Fibroblast of villous mesenchyme (primary cell): ENCODE results near the gene CREB3L4. TPM values are rescaled to one million over a fixed set of nuclear protein-coding genes. Genes with fewer than 3 reads are reported as not detected.
A peak's percentile ranks its signal among the peaks of the same experiment; 100 is the strongest.

Experiments
- DNase-seq: peaks from one replicate; pipeline ENCODE4 v3.0.0-alpha.2; 2010; ENCODE audit warnings: low read depth
- H3K4me3 ChIP-seq: 2 replicates; pipeline ENCODE4 v1.5.1; 2011; ENCODE audit warnings: low read depth, mild to moderate bottlenecking, low read length
- total RNA-seq: library from RNA; depleted of rRNA; stranded (reverse); fragments of >200 nt; gene quantifications from 2 replicates; pipeline ENCODE4 v1.2.3, GENCODE V29; 2012
- TF ChIP-seq, protein P1 (sequence below): IDR thresholded peaks from 2 replicates; pipeline ENCODE4 v1.5.1; 2012; ENCODE audit warnings: low read depth, mild to moderate bottlenecking, low read length; ENCODE audit not compliant: insufficient read depth

Gene CREB3L4
- total RNA-seq, 1 donor, result 3.9 TPM

DNA sequence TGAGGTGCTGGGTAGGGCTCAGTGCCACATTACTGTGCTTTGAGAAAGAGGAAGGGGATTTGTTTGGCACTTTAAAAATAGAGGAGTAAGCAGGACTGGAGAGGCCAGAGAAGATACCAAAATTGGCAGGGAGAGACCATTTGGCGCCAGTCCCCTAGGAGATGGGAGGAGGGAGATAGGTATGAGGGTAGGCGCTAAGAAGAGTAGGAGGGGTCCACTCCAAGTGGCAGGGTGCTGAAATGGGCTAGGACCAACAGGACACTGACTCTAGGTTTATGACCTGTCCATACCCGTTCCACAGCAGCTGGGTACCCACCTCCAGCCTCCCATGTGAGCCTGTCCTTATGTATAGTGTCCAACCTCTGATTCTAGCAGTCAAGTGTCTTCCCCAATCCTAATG, 8.2 kb upstream of the CREB3L4 start:
- no peak overlapping the region for H3K4me3 ChIP-seq
- no peak for DNase-seq
- TF ChIP-seq, protein P1, sequence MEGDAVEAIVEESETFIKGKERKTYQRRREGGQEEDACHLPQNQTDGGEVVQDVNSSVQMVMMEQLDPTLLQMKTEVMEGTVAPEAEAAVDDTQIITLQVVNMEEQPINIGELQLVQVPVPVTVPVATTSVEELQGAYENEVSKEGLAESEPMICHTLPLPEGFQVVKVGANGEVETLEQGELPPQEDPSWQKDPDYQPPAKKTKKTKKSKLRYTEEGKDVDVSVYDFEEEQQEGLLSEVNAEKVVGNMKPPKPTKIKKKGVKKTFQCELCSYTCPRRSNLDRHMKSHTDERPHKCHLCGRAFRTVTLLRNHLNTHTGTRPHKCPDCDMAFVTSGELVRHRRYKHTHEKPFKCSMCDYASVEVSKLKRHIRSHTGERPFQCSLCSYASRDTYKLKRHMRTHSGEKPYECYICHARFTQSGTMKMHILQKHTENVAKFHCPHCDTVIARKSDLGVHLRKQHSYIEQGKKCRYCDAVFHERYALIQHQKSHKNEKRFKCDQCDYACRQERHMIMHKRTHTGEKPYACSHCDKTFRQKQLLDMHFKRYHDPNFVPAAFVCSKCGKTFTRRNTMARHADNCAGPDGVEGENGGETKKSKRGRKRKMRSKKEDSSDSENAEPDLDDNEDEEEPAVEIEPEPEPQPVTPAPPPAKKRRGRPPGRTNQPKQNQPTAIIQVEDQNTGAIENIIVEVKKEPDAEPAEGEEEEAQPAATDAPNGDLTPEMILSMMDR, result no peak

GRCh38 chr1:153960206-153960605, 7.5 kb upstream of the CREB3L4 start:
- TF ChIP-seq, protein P1, result no peak
- no peak for DNase-seq
- no peak overlapping the region for H3K4me3 ChIP-seq

DNA sequence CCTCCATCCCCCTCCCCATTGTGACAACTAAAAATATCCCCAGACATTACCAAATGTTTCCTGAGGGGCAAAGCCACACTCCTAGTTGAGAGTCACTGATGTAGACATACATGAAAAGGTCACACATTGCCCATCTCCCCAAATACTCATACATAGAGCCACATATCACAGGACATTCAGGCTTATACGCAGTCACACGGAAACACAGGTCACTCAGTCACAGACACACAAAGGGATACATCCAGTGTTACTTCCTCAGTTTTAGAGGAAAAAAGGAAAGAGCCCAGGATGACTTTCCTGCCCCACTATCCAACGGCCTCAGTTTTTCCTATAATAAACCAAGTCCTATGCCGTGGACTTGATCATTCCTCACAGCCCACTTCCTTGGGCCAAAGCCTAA, 6.3 kb upstream of the CREB3L4 start:
- H3K4me3 ChIP-seq, result peak overlapping the region; percentile 80
- TF ChIP-seq, protein P1, result no peak
- DNase-seq, result no peak

DNA sequence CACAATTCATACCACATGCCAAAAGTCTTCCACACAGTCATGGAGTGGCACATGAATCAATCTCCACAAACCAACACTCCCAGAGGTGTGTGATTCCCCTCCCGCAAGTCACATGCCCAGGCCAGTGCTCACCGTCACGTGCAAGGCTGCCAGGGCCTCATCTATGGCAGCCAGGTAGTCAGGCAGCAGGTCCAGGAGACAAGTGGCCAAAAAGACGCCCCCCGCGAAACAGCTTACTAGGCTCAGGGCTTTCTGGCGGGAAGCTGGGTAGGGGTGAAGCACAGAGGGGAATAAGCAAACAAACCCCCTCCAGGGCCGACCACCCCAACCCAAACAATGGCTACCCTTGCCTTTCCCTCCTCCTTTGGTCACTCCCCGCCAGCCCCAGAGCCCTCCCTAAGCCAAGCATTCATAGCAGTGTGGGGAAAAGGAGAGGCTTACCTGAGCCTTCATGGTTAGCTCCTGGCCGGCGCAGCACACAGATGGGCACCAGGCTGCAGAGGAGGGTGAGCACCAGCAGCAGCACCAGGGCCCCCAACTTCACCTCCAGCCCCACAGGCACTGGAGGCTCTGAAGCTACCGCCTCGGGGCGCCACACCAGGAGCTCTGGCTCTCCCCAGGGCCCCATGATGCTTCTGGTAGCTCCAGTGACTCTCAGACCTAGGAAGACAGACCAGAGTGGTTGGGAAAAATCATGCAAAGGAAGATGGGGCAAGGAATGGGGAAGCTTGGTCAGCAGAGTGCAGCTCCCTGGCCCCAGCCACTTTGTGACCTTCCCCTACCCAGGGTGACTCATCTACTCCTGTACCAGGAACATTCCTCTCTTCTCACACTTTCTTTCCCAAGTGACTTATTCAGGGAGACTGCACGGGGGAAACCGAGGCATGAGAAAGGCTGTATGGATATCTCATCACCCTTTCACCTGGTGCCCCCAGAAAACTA, 5.3 kb upstream of the CREB3L4 start:
- TF ChIP-seq, protein P1, result no peak
- H3K4me3 ChIP-seq, result peak overlapping the region; percentile 80
- DNase-seq, result peak; percentile 58

GRCh38 chr1:153963030-153963849, 4.5 kb upstream of the CREB3L4 start, which contains the start of gene SLC39A1:
Gene SLC39A1 (minus strand): TSS chr1:153963537. CDS start chr1:153962715, 822 bp downstream.
- H3K4me3 ChIP-seq, result peak within 1 kb of the TSS; percentile 80
- DNase-seq, result peak; percentile 97
- TF ChIP-seq, protein P1, result no peak

DNA sequence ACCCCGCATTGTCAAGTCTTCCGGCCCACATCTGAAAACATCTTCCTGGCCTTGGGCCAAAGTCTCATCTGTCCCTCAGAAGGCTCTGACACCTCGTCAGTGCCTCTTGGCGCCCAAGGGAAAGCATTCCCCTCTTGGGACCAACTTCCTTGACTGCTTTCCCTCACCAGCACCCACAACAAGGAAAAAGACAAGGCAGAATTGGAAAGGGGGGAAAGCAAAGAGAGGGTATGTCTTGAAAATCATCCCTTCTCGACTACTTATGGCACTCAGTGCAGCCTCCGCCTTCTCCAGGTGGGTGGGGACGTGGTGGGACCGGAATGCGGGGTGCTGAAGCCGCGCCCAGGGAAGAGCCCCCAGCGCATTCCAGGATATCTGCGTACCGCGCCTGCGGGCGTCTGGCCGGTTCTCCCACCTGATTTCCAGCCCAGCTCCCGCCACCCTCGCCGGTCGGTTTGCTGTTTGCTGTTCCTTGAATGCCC, 3.8 kb upstream of the CREB3L4 start:
- TF ChIP-seq, protein P1, result no peak
- peak overlapping the region; percentile 80 for H3K4me3 ChIP-seq
- DNase-seq, result no peak
